GM18868 (cell line): Measurements from ENCODE around the gene GAS6.

ENCODE experiments used
- ATAC-seq: cut with Tn5 transposase; IDR thresholded peaks from one replicate; pipeline ENCODE4 v1.9.1; 2021; ENCODE audit warnings: mild to moderate bottlenecking, moderate library complexity; ENCODE audit not compliant: unreplicated experiment

Gene GAS6

DNA sequence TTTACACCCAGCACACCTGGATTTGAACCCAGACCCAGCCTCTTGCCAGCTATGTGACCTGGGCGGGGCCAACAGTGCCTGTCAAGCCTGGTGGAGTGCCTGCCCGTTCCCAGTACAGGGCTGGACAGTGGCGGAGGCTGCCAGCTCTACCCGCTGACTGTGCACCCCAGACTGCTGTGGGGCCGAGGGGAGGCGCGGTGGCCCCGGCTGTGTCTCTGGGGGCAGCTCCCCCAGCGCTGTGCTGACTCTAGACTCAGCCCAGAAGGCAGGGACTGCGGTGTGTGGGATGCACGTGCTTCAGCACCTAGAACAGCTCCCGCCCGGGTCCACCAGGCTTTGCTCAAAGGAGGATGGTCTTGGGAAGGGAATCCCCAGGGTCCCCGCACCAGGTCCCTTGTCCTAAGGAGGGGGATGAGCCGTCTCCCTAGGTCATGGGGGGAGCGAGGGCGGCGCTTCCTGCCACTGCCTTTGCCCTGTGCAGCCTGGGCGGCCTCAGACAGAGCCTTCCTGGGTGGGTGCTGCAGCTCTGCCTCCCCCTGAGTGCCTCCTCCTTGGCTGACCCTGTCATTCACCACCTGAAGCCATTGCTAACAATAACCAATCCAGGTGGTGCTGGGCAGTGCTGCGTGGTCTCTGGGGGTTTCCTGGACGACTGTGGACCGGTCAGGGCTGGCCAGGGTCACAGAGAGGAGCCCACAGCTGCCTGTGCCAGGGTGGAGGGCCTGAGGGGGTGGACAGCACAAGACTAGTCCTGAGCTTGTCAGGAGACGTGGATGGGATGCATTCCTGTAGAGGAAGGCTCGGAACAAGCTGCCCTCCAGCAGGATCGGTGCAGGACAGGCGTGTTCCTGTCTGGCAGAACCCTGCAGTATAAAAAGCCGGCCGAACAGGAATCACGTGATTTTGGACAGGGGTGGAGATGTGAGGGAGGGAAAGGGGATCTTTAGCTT lies 86.3 kb downstream of the GAS6 start:
- no peak for ATAC-seq

DNA sequence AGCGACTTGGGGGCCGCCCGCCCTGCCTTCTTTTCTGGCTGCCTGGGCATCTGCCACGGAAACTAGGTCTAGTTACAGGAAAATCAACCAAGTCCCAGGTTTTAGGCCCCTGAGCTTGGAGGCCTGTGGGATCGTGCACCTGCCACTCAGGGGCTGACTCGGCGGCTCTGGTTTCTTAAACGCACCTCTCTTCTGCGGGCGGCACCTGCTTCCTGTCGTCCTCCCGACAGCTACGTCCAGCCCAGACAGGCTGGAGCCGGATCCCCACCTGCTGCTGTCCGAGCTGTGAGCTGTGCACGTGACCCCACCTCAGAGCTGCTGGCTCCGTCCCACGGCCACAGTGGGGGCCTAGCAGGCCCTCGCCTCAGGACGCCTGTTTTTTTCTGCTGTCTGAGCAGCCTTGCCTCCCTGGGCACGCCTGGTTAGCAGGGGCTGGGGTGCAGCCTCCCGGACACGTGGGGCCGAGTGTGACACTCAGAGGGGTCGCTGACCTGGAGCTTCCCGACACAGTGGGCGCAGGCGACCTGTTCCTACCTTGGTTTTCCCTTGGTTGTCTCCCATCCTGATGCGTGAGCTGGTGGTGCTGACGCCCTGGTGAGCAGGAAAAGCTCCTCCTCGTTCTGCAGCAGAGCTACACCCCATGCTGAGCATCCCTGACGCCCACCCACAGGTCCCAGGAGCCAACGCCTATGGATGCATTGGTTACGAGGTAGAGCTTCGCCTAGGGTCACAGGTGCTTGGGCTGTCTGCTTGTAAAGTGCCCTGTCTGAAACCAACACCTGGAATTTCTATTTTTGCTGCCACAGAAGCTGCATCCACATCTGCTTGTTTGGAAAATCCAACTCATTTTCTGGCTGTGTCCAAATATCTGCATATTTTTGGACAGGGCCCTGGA lies 87.4 kb downstream of the GAS6 start:
- ATAC-seq = no peak

DNA sequence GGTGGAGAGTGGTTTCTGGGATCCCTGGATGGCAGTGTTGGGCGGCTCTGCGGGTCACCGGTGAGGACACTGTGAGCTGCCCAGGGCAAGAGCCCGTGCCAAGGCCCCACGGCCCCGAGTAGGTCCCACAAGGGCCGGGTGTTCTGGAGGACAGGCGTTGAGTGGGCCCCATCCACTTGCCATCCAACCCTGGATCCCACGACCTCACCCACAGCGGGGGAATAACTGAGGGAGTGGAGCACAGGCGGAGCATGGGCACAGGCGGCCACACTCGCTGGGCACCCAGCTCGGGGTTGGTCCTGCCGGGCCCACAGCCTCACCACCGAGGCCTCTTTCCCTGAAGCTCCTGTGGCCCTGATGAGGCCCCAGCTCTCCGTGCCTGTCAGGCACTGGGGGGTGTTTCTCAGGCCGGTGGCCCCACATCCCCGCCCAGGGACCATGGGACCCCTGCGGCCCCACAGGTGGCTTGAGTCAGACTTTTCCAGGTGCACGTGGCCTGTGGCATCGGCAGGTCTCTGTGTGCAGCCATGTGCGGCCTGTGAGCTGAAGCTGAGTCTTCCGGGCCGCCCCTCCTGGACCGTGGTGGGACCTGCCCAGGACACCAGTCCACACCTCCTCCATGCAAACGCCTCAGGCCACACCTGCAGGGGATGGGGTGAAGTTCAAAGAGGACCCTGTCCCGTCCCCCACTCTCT lies 88.3 kb downstream of the GAS6 start:
- ATAC-seq = no peak

DNA sequence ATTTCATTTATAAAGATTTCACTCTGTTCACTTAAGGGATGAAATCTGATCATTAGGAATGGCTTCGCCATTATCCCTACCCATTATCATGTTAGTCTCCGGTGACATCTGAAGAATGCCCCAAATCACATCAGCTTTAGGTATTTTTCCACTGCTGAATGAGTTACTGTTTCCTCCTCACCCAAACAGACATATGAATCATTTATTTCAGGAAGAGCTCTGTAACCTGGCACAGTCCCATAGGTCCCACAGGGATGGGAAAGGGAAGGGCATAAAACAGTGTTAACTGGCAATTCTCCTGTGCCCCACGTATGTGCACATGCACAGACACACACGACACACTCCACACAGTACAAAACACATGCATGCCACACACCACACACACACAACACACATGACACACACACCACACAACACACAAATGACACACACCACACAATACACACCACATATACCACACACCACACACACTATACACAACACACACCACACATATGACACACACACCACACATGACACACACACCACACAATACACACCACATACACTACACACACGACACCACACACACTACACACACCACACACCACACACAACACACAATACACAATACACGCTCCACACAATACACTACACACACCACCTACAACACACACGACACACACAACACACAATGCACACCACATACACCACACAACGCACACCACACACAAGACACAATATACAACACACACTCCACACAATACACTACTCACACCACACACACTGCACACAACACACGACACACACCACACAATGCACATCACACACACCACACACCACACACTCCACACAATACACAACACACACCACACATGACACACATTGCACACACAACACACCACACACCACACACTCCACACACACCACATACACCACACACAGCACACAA lies 89.4 kb downstream of the GAS6 start:
- no peak for ATAC-seq

DNA sequence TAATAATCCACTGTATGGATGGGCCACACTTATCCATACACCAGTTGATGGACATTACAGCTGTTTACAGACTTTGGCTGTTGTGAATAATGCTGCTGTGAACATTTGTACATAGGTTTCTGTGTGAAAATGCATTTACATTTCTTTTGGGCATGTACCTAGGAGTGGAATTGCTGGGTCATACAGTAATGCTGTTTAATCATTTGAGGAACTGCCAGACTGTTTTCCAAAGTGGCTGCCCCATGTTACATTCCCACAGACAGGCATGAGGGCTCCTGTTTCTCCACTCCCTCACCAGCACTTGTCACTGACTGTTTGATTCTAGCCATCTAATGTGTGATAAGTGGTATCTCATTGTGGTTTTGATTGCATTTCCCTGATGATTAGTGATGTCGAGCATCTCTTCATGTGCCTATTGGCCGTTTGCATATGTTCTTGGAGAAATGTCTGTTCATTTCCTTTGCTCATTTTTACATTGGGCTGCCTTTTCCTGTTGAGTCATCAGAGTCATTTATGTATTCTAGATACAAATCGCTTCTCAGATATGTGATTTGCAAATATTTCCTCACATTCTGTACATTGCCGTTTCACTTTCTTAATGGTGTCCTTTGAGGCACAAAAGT lies 92.1 kb downstream of the GAS6 start:
- no peak for ATAC-seq

DNA sequence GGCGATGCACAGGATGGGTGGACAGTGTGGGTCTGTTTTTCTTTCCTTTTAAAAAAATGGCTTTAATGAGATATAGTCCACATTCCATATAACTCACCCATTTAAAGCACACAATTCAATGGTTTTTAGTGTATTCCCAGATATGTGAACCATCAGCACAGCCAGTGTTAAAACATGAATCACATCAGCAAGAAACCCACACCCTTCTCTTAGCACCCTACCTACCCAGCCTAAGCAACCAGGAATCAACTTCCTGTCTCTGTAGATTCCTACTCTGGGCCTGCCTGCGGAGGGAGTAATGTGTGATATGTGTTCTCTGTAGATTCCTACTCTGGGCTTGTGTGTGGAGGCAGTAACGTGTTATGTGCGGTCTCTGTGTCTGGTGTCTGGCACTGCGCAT lies 92.9 kb downstream of the GAS6 start:
- no peak for ATAC-seq
